GM18909 (cell line): ENCODE measurements around the gene ST7.
A peak's percentile ranks its signal among the peaks of the same experiment; 100 is the strongest.

Experiments used
- ATAC-seq: cut with Tn5 transposase; IDR thresholded peaks from one replicate; pipeline ENCODE4 v1.9.1; 2021; ENCODE audit warnings: mild to moderate bottlenecking; ENCODE audit not compliant: unreplicated experiment, poor library complexity

The ST7 gene

GRCh38 chr7:117208257-117208656 is 255.0 kb downstream of the ST7 start:
- no peak for ATAC-seq

GRCh38 chr7:117210397-117210796 is 257.1 kb downstream of the ST7 start:
- no peak for ATAC-seq

GRCh38 chr7:117210908-117211307 is 257.6 kb downstream of the ST7 start:
- ATAC-seq = no peak

- no peak for ATAC-seq
These were observed 258.3 kb downstream of the ST7 start for GRCh38 chr7:117211614-117212013.

- ATAC-seq = peak; percentile 82
These were observed 259.9 kb downstream of the ST7 start for GRCh38 chr7:117212969-117213877.

GRCh38 chr7:117216010-117216409 is 262.7 kb downstream of the ST7 start:
- ATAC-seq = no peak

- ATAC-seq = no peak
These were observed 263.3 kb downstream of the ST7 start for GRCh38 chr7:117216436-117217069.

GRCh38 chr7:117217106-117218035 is 264.1 kb downstream of the ST7 start:
- ATAC-seq = no peak

GRCh38 chr7:117218700-117219099 is 265.4 kb downstream of the ST7 start:
- ATAC-seq = no peak

- no peak for ATAC-seq
These were observed 266.2 kb downstream of the ST7 start for GRCh38 chr7:117219485-117219884.

GRCh38 chr7:117220836-117221235 is 267.5 kb downstream of the ST7 start:
- ATAC-seq = no peak

GRCh38 chr7:117225536-117225935 is 272.2 kb downstream of the ST7 start:
- no peak for ATAC-seq

GRCh38 chr7:117227091-117227490 is 273.8 kb downstream of the ST7 start:
- no peak for ATAC-seq

GRCh38 chr7:117229350-117229749 is 276.0 kb downstream of the ST7 start:
- ATAC-seq = no peak

GRCh38 chr7:117230276-117231046 is 277.2 kb downstream of the ST7 start:
- peak; percentile 69 for ATAC-seq

GRCh38 chr7:117231047-117231359 is 277.7 kb downstream of the ST7 start:
- peak; percentile 32 for ATAC-seq

GRCh38 chr7:117237646-117238045 is 284.3 kb downstream of the ST7 start:
- no peak for ATAC-seq

- no peak for ATAC-seq
These were observed 285.2 kb downstream of the ST7 start for GRCh38 chr7:117238472-117238871.

GRCh38 chr7:117238937-117239336 is 285.6 kb downstream of the ST7 start:
- no peak for ATAC-seq

GRCh38 chr7:117241088-117241487 is 287.8 kb downstream of the ST7 start:
- ATAC-seq = no peak
